Lower leg skin (tissue), 3 donors: ENCODE measurements around the gene SOS1.

ENCODE experiments used
- CTCF ChIP-seq, 3 donors: fragments of 450-650 bp; IDR thresholded peaks; one replicate each; pipeline ENCODE4 v1.5.1; 2016; ENCODE audit warnings: antibody characterized with exemption in 3 of 3, mild to moderate bottlenecking in 3 of 3, moderate library complexity in 2 of 3
- POLR2A ChIP-seq, 2 donors: fragments of 450-650 bp; IDR thresholded peaks; one replicate each; pipeline ENCODE4 v1.6.1; 2016 to 2017; ENCODE audit warnings: antibody characterized with exemption in 2 of 2, mild to moderate bottlenecking in 1 of 2, moderate library complexity in 1 of 2

GRCh38 chr2:39062320-39062719, 58.5 kb downstream of the SOS1 start:
- no peak for TF ChIP-seq POLR2A (IDR thresholded peaks at IDR 0.05)
- TF ChIP-seq CTCF (IDR thresholded peaks at IDR 0.05) = no peak
